ENCODE results near the gene FNDC3A. TPM values are rescaled to one million over a fixed set of nuclear protein-coding genes. Genes with fewer than 3 reads are reported as not detected.

FNDC3A gene
- total RNA-seq (10 to 100 TPM; 16.9 to 38.3 (median 22.7) TPM), polyA plus RNA-seq (10 to 100 TPM; 10.1 to 21.9 TPM)
- long read RNA-seq, donor 1, full-length matches to known transcripts: 3 of 7 reads
- long read RNA-seq, donor 1, partial matches to known transcripts: 2 of 7 reads
- long read RNA-seq, donor 1, other reads (novel, unspliced or antisense): 2 of 7 reads
- long read RNA-seq, donor 2, full-length matches to known transcripts: 6 of 48 reads
- long read RNA-seq, donor 2, partial matches to known transcripts: 37 of 48 reads
- long read RNA-seq, donor 2, other reads (novel, unspliced or antisense): 5 of 48 reads
- long read RNA-seq, donor 3, full-length matches to known transcripts: 12 of 21 reads
- long read RNA-seq, donor 3, partial matches to known transcripts: 6 of 21 reads
- long read RNA-seq, donor 3, other reads (novel, unspliced or antisense): 3 of 21 reads

DNA sequence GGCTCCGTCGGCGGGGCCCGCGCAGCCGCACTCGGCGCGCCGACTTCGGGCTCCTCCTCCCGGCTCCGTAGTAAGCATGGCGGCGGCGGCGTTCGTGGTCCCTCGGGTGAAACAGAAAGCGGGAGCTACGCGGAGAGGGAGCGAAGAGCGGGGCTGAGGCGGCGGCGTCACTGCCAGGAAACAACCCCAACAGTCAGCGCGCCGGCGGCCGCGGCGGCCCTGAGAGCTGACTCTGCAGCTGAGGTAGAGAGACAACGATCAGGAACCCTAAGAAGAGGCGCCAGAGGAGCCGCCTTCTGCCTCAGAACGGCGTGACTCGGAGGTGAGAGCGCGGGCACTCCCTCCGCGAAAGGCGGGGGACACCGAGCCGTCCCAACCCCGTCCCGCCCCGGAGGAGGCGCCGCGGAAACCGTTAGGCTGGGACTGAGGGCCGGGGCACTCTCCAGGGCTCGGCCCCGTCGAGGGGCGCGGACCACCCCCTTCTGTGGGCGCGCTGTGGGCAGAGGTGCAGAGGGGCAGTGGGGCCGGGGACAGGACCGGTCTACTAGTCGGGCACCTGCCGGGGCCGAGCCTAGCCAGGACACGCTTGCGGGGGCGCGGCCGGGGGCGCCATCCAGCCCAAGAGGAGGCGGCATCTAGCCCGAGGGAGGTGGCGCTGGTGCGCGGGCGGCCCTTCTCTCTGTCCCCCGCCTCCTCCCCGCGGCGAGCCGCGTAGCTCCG, at the start of gene FNDC3A:
Gene FNDC3A, plus strand, starts transcription at position 57 of the 720 bp plus-strand sequence. CDS start 30,279 bp downstream, outside the sequence.
- peak; percentile 86 to 92 (median 89) for DNase-seq
- H3K4me1 ChIP-seq: peaks cover 0 to 49% (median 32%) of the 10 kb centered on the region in 12 donors
- intact Hi-C loops (cut with DNase I): loop anchor here in 7 of 10 donors (2.0 to 10.0 kb wide), 11 partner anchors 119 to 941 kb away; partner anchors contain the start of genes NUDT15 (in 2 of the 7) and CDADC1 (in 1 of the 7)
- no peaks in the 10 kb centered on the region for H3K36me3 ChIP-seq
- 0 to 1% (median 1%) methylated on average over 16 to 86 of the region's 86 CpGs for WGBS, 4 donors
- peak within 1 kb of the TSS; percentile 66 to 96 (median 88) for H3K4me3 ChIP-seq
- H3K9me3 ChIP-seq: peaks cover 0 to 23% (median 9%) of the 10 kb centered on the region in 12 donors
- TF ChIP-seq CTCF (IDR thresholded peaks at IDR 0.05) (peak in 6 of 12 donors; percentile 11 to 38 (median 32)), POLR2A (IDR thresholded peaks at IDR 0.05) (peak in 1 of 2 donors; percentile 39)
- ATAC-seq: peak; percentile 89 to 95 (median 92)
- peak within 1 kb of the TSS; percentile 92 to 100 (median 98) for H3K27ac ChIP-seq
- H3K27me3 ChIP-seq: no peaks in the 10 kb centered on the region

- Histone ChIP-seq H3K27ac (no peak overlapping the region), H3K4me3 (no peak overlapping the region), H3K36me3 (no peaks in the 10 kb centered on the region), H3K4me1 (no peaks in the 10 kb centered on the region), H3K9me3 (peaks cover 0 to 10% (median 0%) of the 10 kb centered on the region in 12 donors), H3K27me3 (peaks cover 0 to 4% (median 0%) of the 10 kb centered on the region in 9 donors)
- TF ChIP-seq CTCF (IDR thresholded peaks at IDR 0.05) (no peak), POLR2A (IDR thresholded peaks at IDR 0.05) (no peak)
- DNase-seq (no peak), ATAC-seq (no peak)
- WGBS, 4 donors: 71 to 83% (median 78%) methylated on average over 5 of the region's 5 CpGs
- intact Hi-C loops (cut with DNase I): no loop called here
Observed at GRCh38 chr13:48928757-48929430, 46.8 kb upstream of the FNDC3A start.

- ATAC-seq (no peak), DNase-seq (no peak)
- Histone ChIP-seq H3K9me3 (peaks cover 0 to 12% (median 0%) of the 10 kb centered on the region in 12 donors), H3K27me3 (peaks cover 0 to 4% (median 0%) of the 10 kb centered on the region in 9 donors), H3K27ac (no peak overlapping the region), H3K4me1 (no peaks in the 10 kb centered on the region), H3K36me3 (no peaks in the 10 kb centered on the region), H3K4me3 (no peak overlapping the region)
- 66 to 77% (median 70%) methylated on average over 1 of the region's 1 CpG for WGBS, 4 donors
- TF ChIP-seq CTCF (IDR thresholded peaks at IDR 0.05) (no peak), POLR2A (IDR thresholded peaks at IDR 0.05) (no peak)
- intact Hi-C loops (cut with DNase I): no loop called here
Observed at GRCh38 chr13:48930918-48931317, 44.8 kb upstream of the FNDC3A start.

All from heart left ventricle (tissue), 16 donors.